NOMO-1 (cell line): Measurements from ENCODE around the gene SAMD11.

Source experiments
- DNase-seq, 2 experiments: peaks; one replicate each; lab custom pipeline; 2025; ENCODE audit not compliant: unreplicated experiment in 2 of 2; lab: John Stamatoyannopoulos, UW

The SAMD11 gene

GRCh38 chr1:916173-917075 lies 7.3 kb upstream of the SAMD11 start:
- no peak for DNase-seq

- DNase-seq = no peak
These were observed 6.7 kb upstream of the SAMD11 start for GRCh38 chr1:917076-917459.

- no peak for DNase-seq
These were observed 6.1 kb upstream of the SAMD11 start for GRCh38 chr1:917466-918091.

- DNase-seq = no peak
These were observed 5.4 kb upstream of the SAMD11 start for GRCh38 chr1:918353-918752.

GRCh38 chr1:918843-919242 lies 4.9 kb upstream of the SAMD11 start:
- no peak for DNase-seq

GRCh38 chr1:919271-919872 lies 4.4 kb upstream of the SAMD11 start:
- no peak for DNase-seq

GRCh38 chr1:920010-920409 lies 3.7 kb upstream of the SAMD11 start:
- DNase-seq = no peak

- no peak for DNase-seq
These were observed 3.2 kb upstream of the SAMD11 start for GRCh38 chr1:920521-920920.

GRCh38 chr1:921011-921837 lies 2.5 kb upstream of the SAMD11 start:
- DNase-seq = peak; percentile 64 to 68

- no peak for DNase-seq
These were observed 400 bp downstream of the SAMD11 start for GRCh38 chr1:923991-924655.

GRCh38 chr1:924656-925560 lies 1.2 kb downstream of the SAMD11 start:
- DNase-seq = peak in 1 of 2 experiments; percentile 48

- DNase-seq = no peak
These were observed 2.1 kb downstream of the SAMD11 start for GRCh38 chr1:925561-926421.

GRCh38 chr1:927234-927633 lies 3.5 kb downstream of the SAMD11 start:
- DNase-seq = no peak

GRCh38 chr1:927748-928147 lies 4.0 kb downstream of the SAMD11 start:
- DNase-seq = no peak

GRCh38 chr1:928825-929661 lies 5.3 kb downstream of the SAMD11 start:
- DNase-seq = no peak

- no peak for DNase-seq
These were observed 6.2 kb downstream of the SAMD11 start for GRCh38 chr1:929712-930632.
